ENCODE data around the gene JAM2.
A peak's percentile ranks its signal among the peaks of the same experiment; 100 is the strongest.
"Not testable (repeated sequence)": the region's sequence is repeated elsewhere in the genome, so short reads cannot be mapped to it uniquely, and the experiment has no call there.

Gene JAM2

DNA sequence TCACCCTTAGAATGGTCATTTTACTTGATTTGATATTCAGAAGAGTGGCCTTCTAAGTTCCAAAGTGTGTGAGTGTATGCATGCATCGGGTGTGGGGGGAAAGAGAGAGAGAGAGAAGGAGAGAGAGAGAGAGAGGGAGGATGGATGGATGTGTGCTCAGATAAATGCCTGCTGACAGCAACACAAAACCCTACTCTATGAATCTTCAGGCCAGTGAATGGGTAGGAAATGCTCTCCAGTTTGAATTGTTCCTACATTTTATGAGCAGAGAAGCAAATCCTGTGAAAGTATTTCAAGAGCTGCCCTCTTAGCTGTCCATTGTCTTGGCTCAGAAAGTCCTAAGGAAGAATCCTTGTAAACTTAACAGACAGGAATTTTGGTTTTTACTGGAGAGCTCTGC, 7.4 kb downstream of the JAM2 start:
- no peak for DNase-seq (ENCODE audit: low read depth in 2 of 2)

GRCh38 chr21:25647647-25648046, 8.6 kb downstream of the JAM2 start:
- DNase-seq (ENCODE audit: low read depth in 2 of 2): no peak

- DNase-seq (ENCODE audit: low read depth in 2 of 2): no peak
These were observed 10.1 kb downstream of the JAM2 start for GRCh38 chr21:25649146-25649545.

- DNase-seq (ENCODE audit: low read depth in 2 of 2): no peak
These were observed 17.4 kb downstream of the JAM2 start for GRCh38 chr21:25656412-25656811.

DNA sequence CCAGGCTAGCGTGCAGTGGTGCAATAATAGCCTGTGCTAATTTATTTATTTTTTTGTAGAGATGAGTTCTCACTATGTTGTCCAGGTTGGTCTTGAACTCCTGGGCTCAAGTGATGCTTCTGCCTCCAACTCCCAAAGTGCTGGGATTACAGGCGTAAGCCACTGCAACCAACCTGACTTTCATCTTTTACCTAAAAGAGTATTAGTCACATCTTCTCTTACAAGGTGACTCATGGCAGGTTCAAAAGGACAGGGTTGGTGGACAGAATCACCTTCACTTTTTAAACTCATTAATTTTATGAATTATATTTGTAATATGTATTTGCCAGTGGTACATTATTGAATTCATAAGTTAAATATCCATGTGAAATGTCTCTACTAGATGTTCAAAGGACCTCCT, 18.1 kb downstream of the JAM2 start:
- no peak for DNase-seq (ENCODE audit: low read depth in 2 of 2)

DNA sequence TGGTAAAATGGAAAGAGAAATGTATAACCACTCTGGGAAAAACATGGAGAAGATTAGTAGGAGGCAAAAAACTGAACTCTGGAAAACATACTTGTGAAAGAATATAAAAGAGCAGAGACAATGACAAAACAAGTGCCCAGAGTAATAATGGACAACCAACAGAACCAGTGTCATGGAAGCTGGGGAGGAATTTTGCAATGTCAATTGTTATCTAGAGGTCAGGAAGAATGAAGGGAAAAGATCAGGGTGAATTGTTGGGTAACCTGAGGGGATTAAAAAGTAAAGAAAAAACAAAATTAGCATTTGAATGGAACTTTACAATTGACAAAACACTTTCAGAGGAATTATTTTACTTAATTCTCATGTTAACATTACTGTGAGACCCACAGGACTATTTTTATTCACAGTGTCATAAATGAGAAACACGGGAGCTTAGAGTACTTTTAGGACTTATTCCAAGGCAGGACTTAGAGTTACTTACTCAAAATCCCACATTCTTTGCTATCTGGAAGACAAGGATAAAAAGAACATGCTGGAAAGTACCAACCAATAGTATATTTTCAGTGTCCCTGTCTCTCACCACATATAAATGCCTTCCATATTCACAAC, 19.5 kb downstream of the JAM2 start:
- no peak for DNase-seq (ENCODE audit: low read depth in 2 of 2)

DNA sequence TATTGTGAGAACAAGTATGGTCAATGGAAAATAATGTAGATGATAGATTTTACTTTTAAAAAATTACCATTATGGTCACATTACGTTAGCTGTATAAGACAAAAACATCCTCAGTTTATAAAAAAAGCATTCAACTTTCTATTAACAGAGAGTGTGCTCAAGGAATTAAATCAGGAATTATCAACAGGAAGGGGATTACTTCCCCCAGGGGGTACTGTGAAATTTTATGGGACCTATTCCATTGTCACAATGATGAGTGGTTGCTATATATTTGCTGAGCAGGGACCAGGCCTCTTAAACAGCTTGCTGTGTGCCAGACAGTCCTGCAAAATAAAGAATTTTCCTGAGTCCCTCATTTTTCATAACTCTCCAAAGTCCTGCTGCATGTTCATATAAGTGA, 21.2 kb downstream of the JAM2 start:
- no peak for DNase-seq (ENCODE audit: low read depth in 2 of 2)

DNA sequence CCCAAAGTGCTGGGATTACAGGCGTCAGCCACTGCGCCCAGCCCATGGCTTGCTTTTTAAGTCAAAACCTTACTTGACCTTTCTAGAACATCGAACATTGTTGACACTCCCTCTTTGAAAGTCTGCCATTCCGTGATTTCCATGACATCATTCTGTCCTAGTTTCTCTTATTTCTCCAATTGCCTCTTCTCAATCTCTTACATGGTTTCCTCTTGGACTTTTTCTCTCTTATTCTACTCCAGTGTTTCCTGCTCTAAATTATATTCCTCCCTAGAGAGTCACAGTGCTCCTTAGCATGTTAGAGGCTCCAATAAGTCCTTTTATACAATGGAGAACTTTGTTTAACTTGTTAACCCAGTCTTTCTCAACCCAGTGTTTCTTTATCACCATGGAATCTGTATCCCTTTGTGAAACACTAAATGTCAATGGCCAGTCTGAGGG, 25.5 kb downstream of the JAM2 start:
- DNase-seq (ENCODE audit: low read depth in 2 of 2): no peak

GRCh38 chr21:25670726-25671125, 31.7 kb downstream of the JAM2 start:
- no peak for DNase-seq (ENCODE audit: low read depth in 2 of 2)

- no peak for DNase-seq (ENCODE audit: low read depth in 2 of 2)
These were observed 37.4 kb downstream of the JAM2 start for GRCh38 chr21:25676451-25676850.

- DNase-seq (ENCODE audit: low read depth in 2 of 2): no peak
These were observed 43.3 kb downstream of the JAM2 start for GRCh38 chr21:25682382-25682781.

DNA sequence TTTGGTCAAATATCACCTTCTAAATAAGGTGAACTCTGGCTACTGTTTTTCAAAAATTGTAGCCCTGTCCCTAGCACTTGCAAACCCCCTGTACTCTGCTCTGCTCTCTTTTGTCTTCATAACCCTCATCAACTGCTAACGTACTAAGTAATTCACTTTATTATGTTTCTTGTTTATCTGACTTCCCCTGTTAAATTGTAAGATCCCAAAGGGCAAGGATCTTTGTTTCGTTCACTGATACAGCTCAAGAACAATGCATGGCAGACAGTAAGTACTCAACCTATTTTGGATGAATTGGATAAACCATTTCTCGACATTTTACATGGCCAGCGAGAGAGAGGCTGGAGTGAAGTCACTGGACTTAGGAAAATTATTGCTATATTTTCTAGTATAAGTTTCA, 48.7 kb downstream of the JAM2 start:
- DNase-seq (ENCODE audit: low read depth in 2 of 2): no peak

DNA sequence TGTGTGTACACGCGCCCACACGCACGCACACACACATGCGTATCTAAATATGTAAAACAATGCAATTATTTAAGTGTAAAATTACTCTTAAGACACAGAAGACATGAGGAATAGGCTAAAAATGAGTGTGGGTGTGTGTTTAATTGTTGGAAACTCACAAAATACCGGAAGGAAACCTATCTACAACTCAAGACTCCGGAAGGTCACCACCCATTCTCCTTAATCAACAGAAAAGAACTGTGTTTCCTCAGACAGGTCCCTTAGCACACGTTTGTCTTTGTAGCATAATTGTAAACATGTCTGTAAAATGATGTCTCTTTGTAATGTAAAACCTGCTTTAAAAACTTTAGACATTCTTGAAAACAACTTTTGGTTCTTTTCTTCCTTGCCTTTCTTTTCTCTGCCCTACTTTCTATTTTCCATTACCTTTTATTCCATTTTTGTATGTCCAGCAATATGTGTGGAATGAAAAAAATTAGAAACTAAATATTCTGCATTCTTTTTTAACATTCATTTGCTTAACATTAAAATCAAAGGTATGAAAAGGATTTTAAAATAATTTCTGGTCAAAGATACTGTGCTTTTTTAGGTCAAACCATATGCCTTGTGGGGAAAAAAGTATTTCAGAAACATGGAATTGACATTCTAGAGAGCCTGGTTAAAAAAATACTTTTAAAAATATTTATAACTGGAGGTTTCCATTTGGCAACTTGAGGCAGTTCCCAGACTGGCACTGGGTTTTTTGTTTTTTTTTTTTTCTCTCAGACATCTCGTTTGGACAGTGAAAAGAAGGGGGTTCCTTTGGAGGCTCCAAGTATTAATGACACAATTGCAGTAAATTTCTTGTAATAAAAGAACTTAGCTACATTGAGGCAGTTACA, 49.5 kb downstream of the JAM2 start:
- no peak for DNase-seq (ENCODE audit: low read depth in 2 of 2)

DNA sequence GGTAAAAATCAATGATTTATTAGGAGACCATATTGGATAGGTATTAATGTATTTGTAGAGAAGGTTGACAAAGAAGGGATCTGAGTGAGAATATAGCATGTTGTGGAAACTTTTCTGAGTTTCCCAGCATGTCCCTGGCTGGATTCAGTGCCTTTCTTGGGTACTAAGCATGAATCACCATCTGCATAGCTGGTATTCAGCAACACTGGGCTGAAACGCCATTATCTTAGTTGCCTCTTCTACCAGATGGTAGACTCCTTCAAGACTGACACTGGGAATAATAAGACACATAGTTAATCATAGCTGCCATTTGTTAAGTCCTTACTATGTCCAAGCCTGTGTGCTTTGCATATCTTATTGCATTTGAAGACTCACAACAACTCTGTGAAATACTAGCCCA, 50.2 kb downstream of the JAM2 start:
- no peak for DNase-seq (ENCODE audit: low read depth in 2 of 2)

DNA sequence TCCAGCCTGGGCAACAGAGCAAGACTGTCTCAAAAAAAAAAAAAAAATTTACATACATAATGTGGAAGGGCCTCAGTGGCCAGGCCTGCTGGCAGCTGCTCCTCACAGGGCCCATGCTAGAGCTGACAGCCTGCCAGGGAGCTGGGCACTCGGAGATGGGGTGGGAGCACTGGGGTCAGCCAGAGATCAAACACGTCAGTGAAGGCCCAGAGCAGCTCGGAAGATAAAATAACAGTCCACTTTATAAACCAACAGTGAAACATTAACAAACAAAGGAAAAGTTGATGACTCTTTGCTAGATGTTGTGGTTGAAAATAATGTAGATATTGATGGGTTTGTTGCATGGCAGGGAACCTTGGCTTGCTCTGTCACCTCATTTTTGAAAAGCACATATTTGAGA, 52.9 kb downstream of the JAM2 start:
- no peak for DNase-seq (ENCODE audit: low read depth in 2 of 2)

DNA sequence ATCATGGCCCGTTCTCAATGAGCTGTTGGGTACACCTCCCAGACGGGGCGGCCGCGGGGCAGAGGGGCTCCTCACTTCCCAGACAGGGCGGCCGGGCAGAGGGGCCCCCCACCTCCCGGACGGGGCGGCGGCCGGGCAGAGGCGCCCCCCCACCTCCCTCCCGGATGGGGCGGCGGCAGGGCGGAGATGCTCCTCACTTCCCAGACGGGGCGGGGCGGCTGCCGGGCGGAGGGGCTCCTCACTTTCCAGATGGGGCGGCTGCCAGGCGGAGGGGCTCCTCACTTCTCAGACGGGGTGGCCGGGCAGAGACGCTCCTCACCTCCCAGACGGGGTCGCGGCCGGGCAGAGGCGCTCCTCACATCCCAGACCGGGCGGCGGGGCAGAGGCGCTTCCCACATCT, 56.4 kb downstream of the JAM2 start:
- not testable (repeated sequence) for DNase-seq (ENCODE audit: low read depth in 2 of 2)

DNA sequence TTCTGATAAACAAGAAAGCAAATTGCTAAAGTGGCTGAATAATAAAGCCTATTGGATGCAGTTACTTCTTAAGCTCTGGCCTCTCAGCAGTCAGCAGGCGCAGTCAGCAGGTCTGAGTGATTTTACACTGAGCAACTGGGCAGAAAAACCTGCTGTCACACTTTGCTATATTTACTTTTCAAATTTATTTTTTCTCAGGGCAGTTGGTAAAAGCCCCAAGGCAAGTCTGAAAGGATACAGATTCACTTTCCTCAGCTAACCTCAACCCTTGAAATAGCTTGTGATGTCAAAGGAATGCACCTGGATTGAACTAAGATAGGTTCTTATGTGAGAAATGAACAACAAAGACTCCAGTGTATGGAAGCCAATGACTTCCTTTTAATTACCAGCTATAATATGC, 61.7 kb downstream of the JAM2 start:
- DNase-seq (ENCODE audit: low read depth in 2 of 2): no peak

DNA sequence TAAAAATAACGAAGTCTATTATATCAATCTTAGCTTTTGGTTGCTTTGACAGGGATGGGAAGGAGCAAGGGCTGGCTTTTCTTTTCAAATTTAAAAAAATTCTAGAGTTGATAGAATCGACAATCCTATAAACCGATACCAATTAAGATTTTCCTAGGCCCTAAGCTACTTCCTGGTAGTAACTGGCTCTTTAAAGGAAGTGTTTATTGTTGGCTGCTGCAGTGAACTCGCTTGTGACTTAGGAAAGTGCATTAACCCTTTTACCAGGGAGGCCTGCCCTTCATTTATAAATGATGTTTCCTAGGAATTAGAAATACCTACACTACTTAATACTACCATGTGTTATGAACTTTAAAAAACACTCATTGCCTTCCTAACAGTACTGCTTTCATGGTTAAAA, 62.5 kb downstream of the JAM2 start:
- no peak for DNase-seq (ENCODE audit: low read depth in 2 of 2)

DNA sequence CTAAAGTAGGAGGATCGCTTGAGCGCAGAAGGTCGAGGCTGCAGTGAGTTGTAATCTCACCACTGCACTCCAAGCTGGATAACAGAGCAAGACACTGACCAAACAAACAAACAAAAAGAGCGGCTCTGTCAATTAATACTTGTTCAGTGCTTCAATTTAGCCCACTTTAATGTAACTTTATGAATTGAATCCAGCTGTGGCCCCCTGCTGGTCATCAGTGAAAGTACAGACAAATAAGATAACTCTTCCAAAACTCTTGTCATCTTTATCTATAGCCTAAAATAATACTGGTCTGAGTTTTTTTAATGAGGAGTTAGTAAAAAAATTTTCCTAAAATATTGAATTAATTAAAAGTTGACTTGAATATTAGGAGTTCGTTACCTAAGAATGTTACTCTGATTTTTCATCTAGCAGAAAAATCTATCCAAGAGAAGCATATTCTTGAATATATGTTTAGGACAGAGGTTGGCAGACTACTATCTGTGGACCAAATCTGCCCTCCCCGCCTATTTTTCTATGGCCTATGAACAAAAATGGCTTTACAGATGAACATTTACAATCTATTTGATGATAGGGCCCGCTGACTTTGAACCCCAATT, 69.5 kb downstream of the JAM2 start:
- DNase-seq (ENCODE audit: low read depth in 2 of 2): peak in 1 of 2 donors; percentile 13

DNA sequence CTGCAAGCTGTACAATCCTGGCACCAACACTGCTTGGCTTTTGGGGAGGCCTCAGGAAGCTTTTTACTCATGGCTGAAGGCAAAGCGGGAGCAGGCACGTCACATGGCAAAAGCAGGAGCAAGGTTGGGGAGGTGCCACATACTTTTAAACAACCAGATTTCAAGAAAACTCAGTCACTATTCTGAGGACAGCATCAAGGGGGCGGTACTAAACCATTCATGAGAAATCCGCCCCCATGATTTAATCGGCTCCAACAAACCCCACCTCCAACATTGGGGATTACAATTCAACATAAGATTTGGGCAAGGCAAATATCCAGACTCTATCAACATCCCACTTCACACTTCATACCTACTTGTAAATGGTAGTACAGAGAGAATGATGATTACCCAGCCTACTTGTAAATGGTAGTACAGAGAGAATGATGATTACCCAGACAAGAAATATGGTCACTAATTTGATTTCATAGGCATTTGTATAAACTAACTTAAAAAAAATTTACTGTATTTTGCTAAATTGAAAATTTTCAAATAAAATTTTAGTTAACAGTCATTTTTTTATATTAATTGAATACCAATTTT, 70.7 kb downstream of the JAM2 start:
- no peak for DNase-seq (ENCODE audit: low read depth in 2 of 2)

DNA sequence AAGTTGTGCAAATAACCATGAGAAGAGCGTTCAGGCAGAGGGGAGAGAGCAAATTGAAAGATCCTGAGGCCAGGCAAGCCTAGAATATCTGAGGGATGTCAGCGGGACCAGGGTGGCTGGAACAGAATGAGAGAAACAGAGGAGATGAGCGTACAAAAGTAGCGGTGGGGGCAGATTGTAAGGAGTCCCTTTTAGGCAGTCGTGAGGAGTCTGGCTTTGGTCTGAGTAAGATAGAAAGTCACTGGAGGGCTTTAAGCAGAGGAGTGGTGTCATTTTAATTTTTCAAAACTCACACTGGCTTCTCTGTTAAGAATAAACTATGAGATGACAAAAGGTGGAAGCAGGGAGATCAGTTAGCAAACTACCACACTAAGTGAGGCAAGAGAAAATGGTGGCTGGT, 71.5 kb downstream of the JAM2 start:
- no peak for DNase-seq (ENCODE audit: low read depth in 2 of 2)

GRCh38 chr21:25714066-25714465, 75.0 kb downstream of the JAM2 start:
- not testable (repeated sequence) for DNase-seq (ENCODE audit: low read depth in 2 of 2)

All from stimulated activated CD8-positive, alpha-beta memory T cell treated with anti-CD3 and anti-CD28 coated beads, Interleukin-15, amount 100 ng/mL, for 4 hours (primary cell).